H1 (cell line): ENCODE data around the gene SLC15A4. TPM values are rescaled to one million over a fixed set of nuclear protein-coding genes. Genes with fewer than 3 reads are reported as not detected.

Experiments used
- CTCF ChIA-PET: fragments of 300-600 bp; sonication (Branson Sonifier 250); formaldehyde crosslinking; loops from one replicate; lab custom pipeline; 2021; ENCODE audit not compliant: partially characterized antibody; lab: Charles Lee
- POLR2A ChIA-PET: fragments of 300-600 bp; sonication (Branson Sonifier 250); formaldehyde crosslinking; loops from one replicate; lab custom pipeline; 2021; ENCODE audit warnings: inconsistent platforms; ENCODE audit not compliant: partially characterized antibody; lab: Charles Lee
- DNase-seq, 2 experiments: peaks; one replicate each; pipeline versions ENCODE4 v3.0.0 to v3.0.0-alpha.2; 2010 to 2022; ENCODE audit warnings: low spot score in 2 of 2, low read depth in 1 of 2, mixed read lengths in 1 of 2
- FAIRE-seq: peaks from 2 replicates; lab custom pipeline; 2011; peaks lifted over from hg19 to GRCh38; lab: Jason Lieb, UNC
- H2AFZ ChIP-seq: 2 replicates; pipeline ENCODE4 v1.8.1; 2012; ENCODE audit warnings: low read length, inconsistent platforms
- H2AK5ac ChIP-seq: 2 replicates; pipeline ENCODE4 v1.6.1; 2013; ENCODE audit warnings: low read depth, low read length
- H2BK120ac ChIP-seq: replicated peaks from 2 replicates; pipeline ENCODE3; 2013; ENCODE audit warnings: low read depth, low read length, inconsistent platforms
- H2BK12ac ChIP-seq: 2 replicates; pipeline ENCODE4 v1.6.1; 2013; ENCODE audit warnings: low read depth, low read length
- H2BK15ac ChIP-seq: 2 replicates; pipeline ENCODE4 v1.6.1; 2013; ENCODE audit warnings: low read length
- H2BK20ac ChIP-seq: 2 replicates; pipeline ENCODE4 v1.6.1; 2013; ENCODE audit warnings: low read length
- H2BK5ac ChIP-seq: 2 replicates; pipeline ENCODE4 v1.6.1; 2013; ENCODE audit warnings: low read depth, low read length
- H3K14ac ChIP-seq: 2 replicates; pipeline ENCODE4 v1.6.1; 2013; ENCODE audit warnings: inconsistent platforms; ENCODE audit not compliant: insufficient read length
- H3K18ac ChIP-seq: 2 replicates; pipeline ENCODE4 v1.6.1; 2013; ENCODE audit warnings: low read length; ENCODE audit errors: extremely low read depth
- H3K23ac ChIP-seq: 2 replicates; pipeline ENCODE4 v1.6.1; 2013; ENCODE audit warnings: inconsistent platforms; ENCODE audit not compliant: insufficient read length
- H3K23me2 ChIP-seq: 2 replicates; pipeline ENCODE4 v1.6.1; 2013; ENCODE audit warnings: low read depth, low read length
- H3K27ac ChIP-seq: 2 replicates; pipeline ENCODE4 v1.6.1; 2011; ENCODE audit warnings: low read depth, low read length, inconsistent platforms
- H3K27me3 ChIP-seq, 4 experiments: replicated peaks in 1 of 4; 1 replicate in 1 of 4; 2 replicates in 3 of 4; pipeline versions ENCODE4 v1.6.1 to v1.8.1; 2011 to 2013; ENCODE audit warnings: low read length in 3 of 4, mild to moderate bottlenecking in 3 of 4, inconsistent platforms in 2 of 4, mixed read lengths in 2 of 4, moderate library complexity in 1 of 4; ENCODE audit not compliant: control insufficient read depth in 3 of 4, insufficient read depth in 3 of 4; ENCODE audit errors: extremely low read depth in 1 of 4
- H3K36me3 ChIP-seq, 4 experiments: 2 replicates each; pipeline versions ENCODE4 v1.6.1 to v1.8.1; 2011 to 2013; ENCODE audit warnings: mild to moderate bottlenecking in 4 of 4, low read length in 3 of 4, moderate library complexity in 2 of 4, control low read depth in 1 of 4, inconsistent platforms in 1 of 4; ENCODE audit not compliant: insufficient read depth in 4 of 4, control insufficient read depth in 2 of 4
- H3K4ac ChIP-seq: replicated peaks from 2 replicates; pipeline ENCODE3; 2013; ENCODE audit warnings: low read length, low read depth, mixed read lengths, inconsistent platforms; ENCODE audit not compliant: insufficient read length
- H3K4me1 ChIP-seq, 4 experiments: replicated peaks in 1 of 4; 1 replicate in 1 of 4; 2 replicates in 3 of 4; pipeline versions ENCODE4 v1.6.1 to v1.8.1; 2011 to 2013; ENCODE audit warnings: low read length in 3 of 4, inconsistent platforms in 2 of 4, mixed read lengths in 1 of 4; ENCODE audit not compliant: insufficient read depth in 4 of 4, control insufficient read depth in 3 of 4
- H3K4me2 ChIP-seq, 2 experiments: 2 replicates each; pipeline versions ENCODE4 v1.6.1 to v1.8.1; 2011 to 2013; ENCODE audit warnings: low read depth in 2 of 2, low read length in 2 of 2, control low read depth in 1 of 2, inconsistent platforms in 1 of 2, mild to moderate bottlenecking in 1 of 2; ENCODE audit not compliant: insufficient read depth in 1 of 2
- H3K4me3 ChIP-seq, 4 experiments: fragments of 200-600, 300-600 bp in 1 of 4; sonication (generic), shearing (Covaris generic), sonication (Bioruptor Twin) in 1 of 4; 2 replicates each; pipeline versions ENCODE4 v1.5.1 to v1.8.1; 2011 to 2016; ENCODE audit warnings: low read length in 4 of 4, low read depth in 3 of 4, control low read depth in 2 of 4, inconsistent platforms in 2 of 4, mild to moderate bottlenecking in 2 of 4, mixed read lengths in 1 of 4, moderate library complexity in 1 of 4; ENCODE audit not compliant: insufficient read depth in 2 of 4; ENCODE audit errors: extremely low read depth in 1 of 4
- H3K56ac ChIP-seq: replicated peaks from 2 replicates; pipeline ENCODE3; 2013; ENCODE audit warnings: low read depth, mild to moderate bottlenecking, mixed read lengths, low read length, inconsistent platforms; ENCODE audit not compliant: insufficient read length
- H3K79me1 ChIP-seq: 2 replicates; pipeline ENCODE4 v1.6.1; 2013; ENCODE audit warnings: low read depth, low read length, control low read depth
- H3K79me2 ChIP-seq, 2 experiments: 2 replicates each; pipeline versions ENCODE4 v1.6.1 to v1.8.1; 2012 to 2013; ENCODE audit warnings: low read length in 2 of 2, mild to moderate bottlenecking in 2 of 2, inconsistent platforms in 1 of 2; ENCODE audit not compliant: insufficient read depth in 2 of 2, control insufficient read depth in 1 of 2
- H3K9ac ChIP-seq, 4 experiments: replicated peaks in 1 of 4; 1 replicate in 1 of 4; 2 replicates in 3 of 4; pipeline versions ENCODE4 v1.6.1 to v1.8.1; 2011 to 2013; ENCODE audit warnings: low read depth in 3 of 4, low read length in 3 of 4, control low read depth in 2 of 4, mild to moderate bottlenecking in 2 of 4, moderate library complexity in 2 of 4, inconsistent platforms in 1 of 4; ENCODE audit errors: extremely low read depth in 1 of 4
- H3K9me3 ChIP-seq, 2 experiments: 2 replicates each; pipeline versions ENCODE4 v1.6.1 to v1.8.1; 2012 to 2013; ENCODE audit warnings: mild to moderate bottlenecking in 2 of 2, moderate library complexity in 2 of 2, control low read depth in 1 of 2, inconsistent platforms in 1 of 2, low read depth in 1 of 2, low read length in 1 of 2, mixed read lengths in 1 of 2; ENCODE audit not compliant: insufficient read depth in 2 of 2
- H4K20me1 ChIP-seq, 2 experiments: replicated peaks in 1 of 2; 2 replicates each; pipeline versions ENCODE3 to v1.8.1; 2011 to 2013; ENCODE audit warnings: inconsistent platforms in 2 of 2, low read length in 2 of 2, mild to moderate bottlenecking in 1 of 2; ENCODE audit not compliant: insufficient read depth in 2 of 2, control insufficient read depth in 1 of 2
- H4K5ac ChIP-seq: 2 replicates; pipeline ENCODE4 v1.6.1; 2013; ENCODE audit warnings: low read length, low read depth, mixed read lengths, inconsistent platforms; ENCODE audit not compliant: insufficient read length
- H4K8ac ChIP-seq: 2 replicates; pipeline ENCODE4 v1.8.0; 2013; ENCODE audit warnings: mild to moderate bottlenecking, moderate library complexity, low read length, inconsistent platforms; ENCODE audit not compliant: insufficient read depth; ENCODE audit errors: extremely low read depth
- H4K91ac ChIP-seq: replicated peaks from 2 replicates; pipeline ENCODE3; 2013; ENCODE audit warnings: low read length, mixed read lengths, inconsistent platforms; ENCODE audit not compliant: insufficient read length
- ASH2L ChIP-seq: fragments of 200-600, 300-600 bp; sonication (generic); IDR thresholded peaks from one replicate; pipeline ENCODE4 v1.7.1; 2017; ENCODE audit warnings: low read length
- GTF2F1 ChIP-seq: IDR thresholded peaks from 2 replicates; pipeline ENCODE4 v1.6.1; 2012; ENCODE audit warnings: low read depth, low read length, improper control_type of control experiment, borderline replicate concordance
- WGBS, 2 experiments: shearing (Covaris generic) in 1 of 2; methylation state at CpG; one replicate each; pipeline versions ENCODE4 v1.1.6 to v1.1.7; 2013 to 2015; ENCODE audit warnings: low lambda C conversion rate in 2 of 2, mixed read lengths in 2 of 2, inconsistent platforms in 1 of 2, low coverage in 1 of 2, missing lambda C conversion rate in 1 of 2; ENCODE audit not compliant: insufficient replicate concordance in 2 of 2, insufficient coverage in 1 of 2, insufficient read length in 1 of 2; ENCODE audit errors: extremely low coverage in 1 of 2, missing lambda C conversion rate in 1 of 2; 5-methylcytosine and 5-hydroxymethylcytosine counted together
- polyA plus RNA-seq, 7 experiments: library from polyadenylated mRNA; depleted of rRNA in 3 of 7; stranded (reverse) in 5 of 7; unstranded in 2 of 7; fragments of >200 nt in 5 of 7; fragments of 200-250 nt in 2 of 7; gene quantifications; 1 replicate in 5 of 7; 2 replicates in 1 of 7; 4 replicates in 1 of 7; pipeline versions ENCODE4 v1.2.1 to v1.2.3, GENCODE V29; 2011 to 2013; ENCODE audit warnings: missing spikeins in 2 of 7, mixed read lengths in 2 of 7
- total RNA-seq: library from RNA; stranded (reverse); fragmentation: NEBNext Ultra II Directional; extraction: Animal tissue kit (Norgen Biotek cat#: 25700); gene quantifications from 2 replicates; pipeline ENCODE4 v1.2.1, GENCODE V29; 2021

The SLC15A4 gene
- total and polyA plus RNA-seq, 2 of the 8 experiments (the other 6 are each of a cell fraction or from before 2014, with no cell fraction given) = 22.7 to 26.6 TPM

DNA sequence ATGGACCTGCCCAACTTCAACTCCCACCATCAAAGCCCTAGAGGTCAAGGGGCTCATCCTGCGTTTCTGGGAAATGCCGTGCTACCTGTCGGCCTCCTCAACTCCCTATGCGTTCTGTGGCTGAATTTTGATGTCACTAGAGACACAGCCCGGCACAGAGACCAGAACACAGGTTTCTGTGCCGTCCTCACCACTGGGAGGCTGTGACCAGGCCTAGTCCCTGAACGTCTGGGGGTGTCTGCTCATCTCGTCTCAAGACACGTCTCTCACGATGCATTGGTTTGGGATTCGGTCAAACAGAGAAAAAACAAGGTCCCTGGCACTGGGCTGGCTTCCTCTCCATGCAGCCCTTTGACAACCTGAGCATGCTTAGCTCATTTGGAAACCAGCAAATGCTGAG lies 33.5 kb downstream of the SLC15A4 start:
- Histone ChIP-seq H3K9ac (no peak overlapping the region), H3K4me3 (no peak overlapping the region), H4K20me1 (peaks cover under 1 to 13% of the 10 kb centered on the region in 2 experiments), H3K14ac (no peak overlapping the region), H3K23ac (no peak overlapping the region), H3K79me1 (no peaks in the 10 kb centered on the region), H3K18ac (no peak overlapping the region), H2BK5ac (no peak overlapping the region), H3K27me3 (no peaks in the 10 kb centered on the region; a peak in 1 of 7 replicates), H2BK120ac (no peak overlapping the region), H3K4me2 (no peak overlapping the region), H3K56ac (no peak overlapping the region), H3K79me2 (no peaks in the 10 kb centered on the region; a peak in 1 of 4 replicates), H3K9me3 (no peaks in the 10 kb centered on the region), H2BK12ac (no peak overlapping the region), H2AK5ac (no peak overlapping the region), H2BK20ac (no peak overlapping the region), H3K23me2 (no peaks in the 10 kb centered on the region; the same call in 1 of the 2 replicates), H3K27ac (no peak overlapping the region), H2AFZ (no peak overlapping the region), H4K8ac (no peak overlapping the region), H2BK15ac (no peak overlapping the region), H4K5ac (no peak overlapping the region), H3K4ac (no peak overlapping the region), H3K4me1 (peaks cover 0 to 3% (median under 1%) of the 10 kb centered on the region in 4 experiments; a peak in 2 of 7 replicates), H4K91ac (no peak overlapping the region), H3K36me3 (peaks cover 3 to 33% (median 13%) of the 10 kb centered on the region in 4 experiments; a peak in 7 of 8 replicates)
- FAIRE-seq (no peak), DNase-seq (no peak)
- WGBS, 2 experiments = 83% methylated on average over 11 of the region's 11 CpGs; no CpG with 5 or more reads in 1 of the 2 experiments
- POLR2A ChIA-PET = interaction anchor here (1.2 to 1.6 kb wide), 2 partner anchors 24 to 34 kb away, joined by 3 to 6 read pairs; partner anchors contain the start of gene SLC15A4
- TF ChIP-seq ASH2L = no peak
- TF ChIP-seq GTF2F1 = no peak
- CTCF ChIA-PET = interaction anchor here (0.9 to 1.1 kb wide), 4 partner anchors 8 to 187 kb away, joined by 3 to 8 read pairs (median 4); no protein-coding TSS in a partner anchor
